ENCODE measurements around the gene GBGT1.

DNA sequence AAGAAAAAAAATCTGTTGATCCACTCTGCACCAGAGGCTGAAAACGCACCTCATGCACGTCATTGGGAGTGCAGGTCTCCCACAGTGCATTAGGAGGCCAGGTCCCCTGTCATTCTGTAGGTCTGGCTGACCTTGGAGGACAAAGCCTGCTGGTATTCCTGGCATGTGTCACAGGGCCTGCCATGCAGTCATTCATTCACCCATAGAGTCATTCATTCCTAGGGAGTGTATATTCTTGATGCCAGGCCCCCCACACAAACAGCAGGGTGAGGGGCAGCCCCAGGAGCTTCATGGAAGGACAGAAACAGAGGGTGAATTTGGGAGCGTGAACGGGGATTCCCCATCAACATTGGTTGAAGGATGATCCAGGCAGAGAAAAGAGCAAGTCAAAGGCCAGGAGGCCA, 2.2 kb downstream of the GBGT1 start:
- TF ChIP-seq, protein P1, sequence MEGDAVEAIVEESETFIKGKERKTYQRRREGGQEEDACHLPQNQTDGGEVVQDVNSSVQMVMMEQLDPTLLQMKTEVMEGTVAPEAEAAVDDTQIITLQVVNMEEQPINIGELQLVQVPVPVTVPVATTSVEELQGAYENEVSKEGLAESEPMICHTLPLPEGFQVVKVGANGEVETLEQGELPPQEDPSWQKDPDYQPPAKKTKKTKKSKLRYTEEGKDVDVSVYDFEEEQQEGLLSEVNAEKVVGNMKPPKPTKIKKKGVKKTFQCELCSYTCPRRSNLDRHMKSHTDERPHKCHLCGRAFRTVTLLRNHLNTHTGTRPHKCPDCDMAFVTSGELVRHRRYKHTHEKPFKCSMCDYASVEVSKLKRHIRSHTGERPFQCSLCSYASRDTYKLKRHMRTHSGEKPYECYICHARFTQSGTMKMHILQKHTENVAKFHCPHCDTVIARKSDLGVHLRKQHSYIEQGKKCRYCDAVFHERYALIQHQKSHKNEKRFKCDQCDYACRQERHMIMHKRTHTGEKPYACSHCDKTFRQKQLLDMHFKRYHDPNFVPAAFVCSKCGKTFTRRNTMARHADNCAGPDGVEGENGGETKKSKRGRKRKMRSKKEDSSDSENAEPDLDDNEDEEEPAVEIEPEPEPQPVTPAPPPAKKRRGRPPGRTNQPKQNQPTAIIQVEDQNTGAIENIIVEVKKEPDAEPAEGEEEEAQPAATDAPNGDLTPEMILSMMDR (conservative IDR thresholded peaks at IDR 0.05; ENCODE audit: low read depth, low read length) = no peak
- TF ChIP-seq CHD1 (IDR thresholded peaks at IDR 0.05; ENCODE audit: low read depth, low read length) = no peak
- no peak for TF ChIP-seq SMC3 (IDR thresholded peaks at IDR 0.05; ENCODE audit: low read depth, low read length)
- TF ChIP-seq RFX5 (IDR thresholded peaks at IDR 0.05; ENCODE audit: low read depth, low read length) = no peak
